Left lobe of liver (tissue), 2 donors: Measurements from ENCODE around the gene NR5A1. TPM values are rescaled to one million over a fixed set of nuclear protein-coding genes. Genes with fewer than 3 reads are reported as not detected.

Experiments
- ATAC-seq: fragments of 200-7000 bp; cut with Tn5 transposase; one replicate; pipeline ENCODE4 v1.9.1; 2020; ENCODE audit warnings: mild to moderate bottlenecking, moderate library complexity
- DNase-seq: peaks from one replicate; pipeline ENCODE4 v3.0.0-alpha.2; 2020; ENCODE audit warnings: low spot score
- total RNA-seq: library from RNA; stranded (reverse); gene quantifications from one replicate; pipeline ENCODE4 v1.2.1, GENCODE V29; 2021
- donor health status: DM: no; HTN: no; CAD: no; lungs with moderate emphysema.
- donor health status: DM: no; HTN: yes; CAD: no.

NR5A1 gene
- total RNA-seq, 1 donor from 2014 or later, result 0.40 TPM

DNA sequence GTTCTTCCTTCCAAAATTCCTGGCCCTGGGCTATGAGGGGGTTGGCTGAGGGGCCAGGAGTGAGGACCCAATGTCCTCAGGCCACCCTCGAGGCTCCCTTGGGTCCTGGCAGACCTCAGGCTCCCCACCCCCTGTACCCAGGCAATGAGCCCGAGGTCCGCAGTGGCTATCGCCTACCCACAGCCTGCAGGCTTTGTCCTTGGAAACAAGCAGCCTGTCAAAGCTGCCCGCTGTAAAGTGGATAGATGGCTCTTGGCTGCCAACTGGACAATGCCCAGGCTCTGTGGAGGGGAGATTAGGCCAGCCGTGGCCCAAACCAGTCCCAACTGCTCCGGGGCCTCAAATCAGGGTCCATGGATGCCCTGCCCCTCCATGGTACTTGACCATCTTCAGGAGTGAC lies 59.2 kb downstream of the NR5A1 start:
- DNase-seq (no peak), ATAC-seq (no peak)

DNA sequence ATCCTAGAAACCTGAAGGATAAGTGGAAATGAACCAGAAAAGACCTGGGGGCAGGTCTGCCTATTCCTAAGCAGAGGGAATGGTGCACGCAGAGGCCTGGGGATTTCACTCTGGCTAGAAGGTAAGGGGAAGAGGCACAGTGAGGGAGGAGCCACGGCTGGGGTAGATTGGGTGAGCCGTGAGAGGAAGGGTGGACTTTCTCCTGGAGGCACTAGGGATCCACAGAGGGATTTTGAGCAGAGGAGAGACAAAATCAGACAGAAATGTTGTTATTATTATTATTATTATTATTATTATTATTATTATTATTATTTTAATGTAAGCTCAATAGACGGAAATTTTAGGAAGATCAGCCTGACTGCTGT lies 59.9 kb downstream of the NR5A1 start:
- no peak for DNase-seq

DNA sequence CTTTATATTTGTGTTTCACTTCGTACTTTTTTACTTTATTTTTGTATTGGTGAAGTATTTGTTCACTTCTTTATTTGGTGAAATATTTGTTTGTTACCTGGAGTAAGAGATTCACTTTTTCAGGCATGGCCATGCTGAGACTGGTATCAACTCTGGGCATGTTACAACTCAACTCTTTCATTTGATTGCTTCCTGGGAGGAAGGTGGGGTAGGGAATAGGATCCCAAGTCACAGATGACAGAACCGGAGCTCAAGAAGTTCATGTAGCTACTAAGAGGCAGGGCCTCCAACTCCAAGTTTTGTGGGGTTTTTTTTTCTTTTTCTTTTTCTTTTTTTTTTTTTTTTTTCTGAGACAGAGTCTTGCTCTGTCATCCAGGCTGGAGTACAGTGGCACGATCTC lies 63.0 kb downstream of the NR5A1 start:
- no peak for ATAC-seq
- no peak for DNase-seq

More for the DNA sequence above, 59.9 kb downstream of the NR5A1 start:
- ATAC-seq, result no peak

DNA sequence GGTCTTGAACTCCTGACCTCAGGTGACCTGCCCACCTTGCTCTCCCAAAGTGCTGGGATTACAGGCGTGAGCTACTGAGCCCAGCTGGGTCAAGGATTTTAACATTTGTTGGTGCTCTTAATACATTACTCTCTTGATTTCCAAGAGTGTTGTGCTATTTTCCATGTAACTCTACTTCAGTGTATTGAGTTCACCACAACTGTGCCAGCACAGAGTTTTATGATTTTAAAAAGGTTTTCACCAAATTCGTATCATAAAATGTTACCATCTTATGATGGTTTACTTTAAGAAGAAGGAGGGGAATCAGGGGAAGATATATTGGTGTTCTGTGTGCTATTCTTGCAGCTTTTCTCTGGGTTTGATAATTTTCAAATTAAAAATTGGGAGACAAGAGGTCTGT lies 63.6 kb downstream of the NR5A1 start:
- no peak for ATAC-seq

DNA sequence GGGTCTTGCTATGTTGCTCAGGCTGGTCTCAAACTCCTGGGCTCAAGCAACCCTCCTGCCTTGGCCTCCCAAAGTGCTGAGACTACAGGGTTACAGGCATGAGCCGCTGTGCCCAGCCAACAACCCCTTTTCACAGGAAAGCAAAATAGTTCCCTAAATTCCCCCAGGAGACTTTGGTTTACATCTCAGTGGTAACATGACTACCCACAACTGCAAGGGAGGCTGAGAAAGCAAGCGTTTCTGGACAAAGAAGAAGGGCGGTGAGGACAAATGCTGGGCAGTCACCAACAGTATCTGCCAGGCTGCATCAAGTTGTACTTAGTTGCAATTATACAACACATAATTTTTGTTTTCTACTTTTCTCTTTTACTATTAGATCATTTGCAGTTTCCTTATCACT lies 64.4 kb downstream of the NR5A1 start:
- no peak for ATAC-seq
- no peak for DNase-seq

More for the DNA sequence above, 63.6 kb downstream of the NR5A1 start:
- no peak for DNase-seq

DNA sequence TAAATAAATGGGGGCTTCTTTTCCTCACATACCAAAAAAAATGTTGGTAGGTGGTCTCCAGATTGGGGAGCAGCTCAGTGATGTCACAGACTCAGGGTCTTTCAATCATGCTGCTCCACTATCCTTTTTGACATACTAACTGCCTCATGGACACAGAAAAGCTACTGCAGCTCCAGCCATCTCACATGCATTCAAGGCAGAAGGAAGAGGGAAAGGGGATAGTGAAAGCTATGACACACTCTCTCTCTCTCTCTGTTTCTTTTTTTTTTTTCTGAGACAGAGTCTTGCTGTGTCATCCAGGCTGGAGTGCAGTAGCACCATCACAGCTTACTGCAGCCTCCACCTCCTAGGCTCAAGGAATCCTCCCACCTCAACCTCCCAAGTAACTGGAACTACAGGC lies 64.8 kb downstream of the NR5A1 start:
- DNase-seq (no peak), ATAC-seq (no peak)

DNA sequence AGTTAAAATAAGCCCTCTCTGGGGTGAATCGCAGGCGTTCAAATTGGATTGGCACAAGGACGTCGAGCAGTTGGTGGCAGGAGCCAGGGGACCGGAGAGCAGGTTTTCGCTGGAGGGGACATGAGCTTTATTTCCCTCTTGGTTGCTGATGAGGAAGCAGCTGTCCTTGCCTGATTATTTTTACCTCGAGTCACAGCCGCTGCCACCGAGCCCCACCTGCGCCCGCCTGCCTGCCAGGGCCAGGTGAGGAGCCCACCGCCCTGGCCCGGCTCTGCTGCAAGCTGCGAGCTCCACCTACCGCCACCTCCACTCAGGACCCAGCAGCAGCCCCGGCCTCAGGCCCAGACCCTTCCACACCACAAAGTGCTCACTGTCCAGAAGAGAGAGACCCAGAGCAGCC lies 65.9 kb downstream of the NR5A1 start:
- ATAC-seq (no peak), DNase-seq (no peak)

DNA sequence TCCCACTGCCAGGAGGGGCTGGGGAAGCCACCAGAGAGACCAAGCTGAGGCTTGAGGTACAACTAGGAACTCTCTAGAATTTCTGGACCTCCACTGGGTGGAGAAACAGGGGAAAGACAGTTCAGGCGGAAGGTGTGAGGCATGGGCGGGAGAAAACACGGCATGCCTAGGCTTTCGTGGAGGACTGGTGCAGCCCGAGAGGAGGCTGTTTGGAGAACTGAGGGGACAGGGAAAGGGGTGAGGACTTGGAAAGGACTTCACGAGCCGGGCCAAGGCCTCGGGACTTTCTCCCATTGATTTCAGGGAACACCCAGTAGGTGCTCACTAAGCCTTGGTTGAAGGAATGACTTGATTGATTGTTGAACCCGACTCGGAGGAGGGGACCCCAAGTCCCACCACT lies 66.4 kb downstream of the NR5A1 start:
- no peak for ATAC-seq
- no peak for DNase-seq

DNA sequence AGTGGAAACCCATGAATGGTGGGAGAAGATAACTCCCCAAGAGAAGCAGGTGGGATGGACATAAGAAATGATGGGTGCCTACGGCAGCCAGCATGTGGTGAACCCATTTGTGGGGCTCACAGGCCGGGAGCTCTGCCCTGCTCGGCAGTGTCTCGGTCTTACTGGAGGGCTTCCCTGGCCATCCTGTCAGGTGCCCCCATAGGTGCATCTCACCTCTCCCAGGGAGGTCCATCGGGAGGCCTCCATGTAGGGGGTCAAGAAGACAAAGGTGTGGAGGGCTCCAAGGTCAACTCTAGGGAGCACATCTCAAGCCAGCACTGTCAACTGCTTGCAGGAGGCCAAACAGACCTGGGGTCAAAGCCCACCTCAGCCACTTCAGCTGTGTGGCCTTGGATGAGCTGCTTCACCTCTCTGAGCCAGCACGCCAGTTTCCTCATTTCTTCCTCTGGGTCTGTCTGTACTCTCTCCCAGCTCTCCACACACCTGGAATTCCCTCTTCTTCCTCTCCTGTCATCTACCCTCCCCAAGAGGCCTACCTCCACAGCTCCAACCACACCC lies 67.4 kb downstream of the NR5A1 start:
- no peak for ATAC-seq
- no peak for DNase-seq

DNA sequence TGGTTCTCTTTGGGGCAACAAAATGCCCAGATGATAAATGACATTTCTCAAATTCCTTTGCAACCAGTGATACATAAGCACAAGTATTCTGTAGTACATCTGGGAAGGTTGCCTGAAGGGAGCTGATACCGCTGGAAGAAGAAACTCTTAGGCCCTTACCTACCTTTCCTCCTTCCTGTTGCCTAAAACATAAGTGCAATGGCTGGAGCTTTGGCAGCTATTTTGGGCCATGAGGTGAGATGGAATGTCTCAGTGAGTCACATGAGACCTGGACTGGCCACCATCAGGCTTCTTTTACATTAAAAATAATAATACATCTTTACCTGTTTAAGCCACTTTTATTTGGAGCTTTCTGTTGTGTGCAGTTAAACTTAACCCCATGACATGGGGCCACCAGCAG lies 68.1 kb downstream of the NR5A1 start:
- no peak for ATAC-seq
- DNase-seq, result no peak

DNA sequence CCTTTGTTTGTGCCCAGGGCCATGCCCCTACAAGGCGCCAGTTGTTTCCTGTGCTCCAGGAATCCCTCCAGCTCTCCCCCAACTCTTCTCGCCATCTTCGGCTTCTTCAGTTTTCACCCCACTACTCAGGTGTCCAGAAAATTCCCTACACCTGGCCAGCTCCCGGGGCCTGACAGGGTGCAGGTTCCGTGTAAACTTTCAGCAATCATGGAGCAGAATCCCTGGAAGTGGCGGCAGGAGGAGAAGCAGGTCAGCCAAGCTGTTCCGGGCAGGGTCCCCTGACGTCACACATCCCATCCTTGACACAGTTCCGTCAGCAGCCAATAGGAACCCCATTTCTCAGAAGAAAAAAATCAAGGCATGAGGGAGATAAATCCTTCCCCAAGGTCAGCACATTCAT lies 69.1 kb downstream of the NR5A1 start:
- no peak for DNase-seq
- no peak for ATAC-seq

DNA sequence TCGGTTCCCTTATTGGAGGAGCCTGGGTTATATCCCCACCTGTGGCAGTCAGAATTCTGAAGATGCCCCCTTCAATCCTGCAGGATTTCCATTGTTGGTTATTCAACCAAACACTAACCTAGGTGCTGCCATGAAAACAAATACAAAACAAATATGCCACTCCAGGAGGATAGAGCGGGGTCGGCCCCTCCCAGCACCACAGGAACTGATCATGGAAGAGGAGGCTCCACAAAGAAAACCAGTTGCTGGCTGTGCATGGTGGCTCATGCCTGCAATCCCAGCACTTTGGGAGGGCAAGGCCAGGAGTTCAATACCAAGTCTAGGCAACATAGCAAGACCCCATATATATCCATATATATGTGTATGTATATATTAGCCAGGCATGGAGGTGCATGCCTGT lies 70.1 kb downstream of the NR5A1 start:
- DNase-seq (no peak), ATAC-seq (no peak)

DNA sequence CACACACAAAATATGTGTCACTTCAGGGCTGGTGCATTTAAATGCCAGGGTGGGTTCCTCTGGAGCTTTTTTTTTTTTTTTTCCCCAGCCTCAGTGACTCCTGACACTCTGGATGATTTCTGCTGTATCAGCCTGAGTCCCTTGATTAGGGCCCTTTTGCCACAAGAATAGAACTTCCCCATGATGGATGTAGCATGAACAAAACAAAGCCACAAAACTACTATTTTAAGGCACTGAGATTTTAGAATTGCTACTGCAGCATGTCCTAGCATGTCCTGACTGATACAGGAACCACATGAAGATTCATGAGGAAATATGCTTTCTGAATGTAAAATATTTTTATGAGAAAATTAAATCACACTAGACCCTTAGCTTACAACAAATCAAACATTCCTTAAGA lies 70.9 kb downstream of the NR5A1 start:
- ATAC-seq (no peak), DNase-seq (no peak)

Other genes with a start within 250 kb of the NR5A1 start
- gene NEK6, start 249.4 kb downstream of the NR5A1 start, total RNA-seq, result 84.5 TPM
- 86.0 TPM for gene PSMB7, start 92.0 kb downstream of the NR5A1 start, total RNA-seq
- not detected for gene ADGRD2, start 56.9 kb downstream of the NR5A1 start, total RNA-seq